Stimulated activated CD8-positive, alpha-beta memory T cell treated with anti-CD3 and anti-CD28 coated beads, Interleukin-7, amount 100 ng/mL, for 4 hours (primary cell): ENCODE measurements around the gene MNT.

ENCODE experiments used
- DNase-seq, 2 donors: peaks; one replicate each; pipeline ENCODE4 v3.0.0-alpha.2; 2020; ENCODE audit warnings: low read depth in 2 of 2

MNT gene

GRCh38 chr17:2380950-2381649 is 19.8 kb downstream of the MNT start:
- no peak for DNase-seq

- no peak for DNase-seq
Measured at GRCh38 chr17:2380226-2380922, 20.5 kb downstream of the MNT start.

DNA sequence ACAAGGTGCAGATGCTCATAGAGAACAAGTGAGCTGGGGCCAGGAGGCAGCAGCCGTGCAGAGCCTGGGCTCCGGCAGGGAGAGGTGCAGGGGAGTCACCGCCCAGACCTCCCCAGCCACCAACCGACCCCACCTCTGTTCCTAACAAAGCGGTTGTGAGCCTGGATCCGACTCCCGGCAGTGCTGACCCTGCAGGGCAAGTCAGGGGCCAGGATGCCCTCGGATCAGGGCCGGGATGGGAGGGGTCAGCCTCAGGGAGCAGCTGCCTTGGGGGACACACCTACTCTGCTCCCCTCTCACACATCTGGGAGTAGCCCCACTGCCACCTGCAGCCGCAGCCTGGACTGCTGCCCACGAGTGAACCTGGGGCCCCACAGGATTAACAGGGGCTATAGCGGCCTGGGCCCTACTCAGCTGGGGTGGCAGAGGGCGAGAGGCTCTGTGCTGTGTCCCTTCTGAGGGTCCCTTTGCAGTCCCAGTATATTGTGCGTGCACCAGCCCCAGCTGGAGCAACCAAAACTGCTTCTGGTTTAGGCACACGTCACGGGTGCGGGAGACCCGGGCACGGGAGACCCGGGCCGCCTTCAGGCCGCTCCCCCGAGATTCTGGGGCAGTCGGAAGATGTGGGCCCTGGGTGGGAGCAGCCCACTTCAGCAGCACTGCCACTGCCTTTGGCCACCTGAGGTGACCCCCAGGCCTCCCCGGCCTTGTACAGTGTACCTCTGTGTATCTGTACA is 21.2 kb downstream of the MNT start:
- no peak for DNase-seq

- DNase-seq: no peak
Measured at GRCh38 chr17:2378905-2379304, 22.0 kb downstream of the MNT start.

- no peak for DNase-seq
Measured at GRCh38 chr17:2377659-2378058, 23.2 kb downstream of the MNT start.

DNA sequence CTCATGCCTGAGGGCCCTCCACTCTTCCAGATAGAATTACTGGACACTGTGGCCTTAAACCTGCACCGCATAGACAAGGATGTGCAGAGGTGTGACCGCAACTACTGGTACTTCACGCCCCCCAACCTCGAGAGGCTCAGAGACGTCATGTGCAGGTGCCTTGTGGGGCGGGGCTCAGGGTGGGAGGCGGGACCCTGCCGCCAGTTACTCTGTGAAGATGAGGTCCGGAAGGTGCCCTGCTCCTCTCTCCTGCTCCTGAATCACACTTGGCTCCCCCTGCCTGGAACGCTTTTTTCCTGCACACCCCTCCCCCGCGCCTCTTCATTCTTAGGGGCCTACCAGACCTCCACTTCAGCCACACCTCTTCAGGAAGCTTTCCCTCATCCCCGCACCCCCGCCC is 24.8 kb downstream of the MNT start:
- no peak for DNase-seq

- DNase-seq: no peak
Measured at GRCh38 chr17:2375406-2375805, 25.5 kb downstream of the MNT start.

GRCh38 chr17:2374549-2375285 is 26.1 kb downstream of the MNT start:
- DNase-seq: no peak

GRCh38 chr17:2373179-2373578 is 27.7 kb downstream of the MNT start:
- DNase-seq: no peak

GRCh38 chr17:2372681-2373080 is 28.2 kb downstream of the MNT start:
- DNase-seq: no peak

- no peak for DNase-seq
Measured at GRCh38 chr17:2372180-2372579, 28.7 kb downstream of the MNT start.

DNA sequence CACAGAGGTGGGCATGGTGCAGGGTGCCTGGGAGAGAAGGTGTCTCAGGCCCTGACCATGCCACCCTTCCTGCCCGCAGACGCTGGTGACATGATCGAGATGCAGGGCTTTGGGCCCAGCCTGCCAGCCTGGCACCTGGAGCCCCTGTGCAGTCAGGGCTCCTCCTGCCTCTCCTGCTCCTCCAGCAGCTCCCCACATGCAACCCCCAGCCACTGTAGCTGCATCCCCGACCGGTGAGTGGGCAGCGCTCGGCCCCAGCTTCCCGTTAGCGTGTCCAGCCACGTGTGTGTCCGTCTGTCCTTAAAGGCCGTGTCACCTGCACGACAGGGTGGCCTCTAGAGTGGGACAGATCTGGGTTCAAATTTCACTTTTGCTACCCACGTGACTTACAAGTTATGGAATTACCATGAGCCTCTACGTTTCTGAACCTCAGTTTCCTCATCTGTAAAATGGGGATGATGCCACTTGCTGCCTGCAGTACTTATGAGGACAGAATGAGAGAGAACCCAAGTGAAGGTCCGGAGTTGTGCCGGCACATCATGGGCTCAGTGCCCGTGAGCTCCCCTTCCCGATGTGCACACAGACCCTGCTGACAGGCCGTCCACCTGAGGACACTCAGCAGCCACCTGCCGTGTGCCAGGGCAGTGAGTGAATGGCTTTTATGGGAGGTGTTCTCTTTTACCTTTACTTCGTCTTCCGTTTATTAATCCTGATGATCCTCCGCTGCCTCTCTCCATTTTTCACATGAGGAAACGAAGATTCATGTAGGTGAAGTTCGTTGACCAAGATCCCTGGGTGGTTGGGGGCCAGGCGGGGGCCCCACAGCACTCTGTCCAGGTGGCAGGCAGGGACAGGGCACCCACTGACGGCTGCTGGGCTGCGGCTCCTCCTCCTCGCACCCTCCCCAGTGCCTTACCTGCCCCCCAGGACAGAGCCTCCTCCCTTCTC is 29.4 kb downstream of the MNT start:
- DNase-seq: no peak

DNA sequence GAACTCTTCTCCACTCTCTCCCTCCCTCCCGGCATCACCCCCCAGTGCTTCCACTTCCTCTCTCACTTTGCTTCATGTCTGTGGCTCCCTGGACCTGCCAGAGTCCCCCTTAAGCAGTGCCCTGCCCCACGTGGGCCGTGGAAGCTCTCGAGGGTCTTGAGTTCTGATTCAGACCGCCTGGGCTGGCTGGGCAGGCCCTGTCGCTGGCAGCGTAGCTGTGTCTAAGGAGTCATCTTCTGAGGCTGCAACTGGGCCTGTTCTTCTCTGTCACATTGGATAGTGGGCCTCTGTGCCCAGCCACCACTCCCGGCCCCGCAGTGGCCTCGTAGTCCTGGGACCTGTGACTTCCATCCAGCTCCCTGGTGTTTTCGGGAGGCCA is 30.7 kb downstream of the MNT start:
- no peak for DNase-seq

GRCh38 chr17:2369551-2370210 is 31.2 kb downstream of the MNT start:
- no peak for DNase-seq

DNA sequence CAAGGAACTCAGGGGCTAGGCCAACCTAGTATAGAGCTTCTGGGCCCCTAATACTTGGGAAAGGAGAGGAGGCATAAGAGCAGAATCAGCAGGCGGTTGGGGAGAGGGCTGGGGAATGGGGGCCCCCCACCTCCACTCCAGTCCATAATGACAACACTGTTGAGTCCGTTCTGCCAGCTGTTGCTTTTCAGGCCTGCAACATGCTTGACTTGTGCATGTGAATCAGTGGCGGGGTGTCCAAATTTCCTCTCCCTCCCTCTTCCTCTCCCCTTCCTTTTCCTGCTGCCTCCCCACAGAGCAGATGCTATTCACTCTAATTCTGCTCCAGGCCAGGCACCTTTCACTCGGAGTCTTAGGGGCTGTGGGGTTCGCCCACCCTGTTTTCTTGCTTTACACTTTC is 31.8 kb downstream of the MNT start:
- no peak for DNase-seq

GRCh38 chr17:2368359-2368758 is 32.5 kb downstream of the MNT start:
- no peak for DNase-seq

GRCh38 chr17:2366747-2367494 is 33.9 kb downstream of the MNT start:
- no peak for DNase-seq

DNA sequence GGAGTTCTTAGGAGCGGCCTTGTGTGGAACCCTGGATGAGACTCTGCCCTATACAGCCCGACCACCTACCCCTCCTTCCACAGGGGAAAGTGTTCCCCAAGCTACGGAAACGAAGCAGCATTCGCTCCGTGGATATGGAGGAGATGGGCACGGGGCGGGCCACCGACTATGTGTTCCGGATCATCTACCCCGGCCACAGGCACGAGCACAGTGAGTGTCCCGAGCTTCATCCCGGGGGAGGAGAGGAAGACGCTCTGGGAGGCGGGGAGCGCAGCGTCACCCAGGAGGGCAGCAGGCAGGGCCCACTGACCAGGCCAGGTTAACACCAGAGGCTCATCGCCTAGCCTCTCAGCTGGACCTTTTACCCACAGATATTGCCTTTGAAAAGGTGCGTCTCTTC is 35.7 kb downstream of the MNT start:
- DNase-seq: no peak

DNA sequence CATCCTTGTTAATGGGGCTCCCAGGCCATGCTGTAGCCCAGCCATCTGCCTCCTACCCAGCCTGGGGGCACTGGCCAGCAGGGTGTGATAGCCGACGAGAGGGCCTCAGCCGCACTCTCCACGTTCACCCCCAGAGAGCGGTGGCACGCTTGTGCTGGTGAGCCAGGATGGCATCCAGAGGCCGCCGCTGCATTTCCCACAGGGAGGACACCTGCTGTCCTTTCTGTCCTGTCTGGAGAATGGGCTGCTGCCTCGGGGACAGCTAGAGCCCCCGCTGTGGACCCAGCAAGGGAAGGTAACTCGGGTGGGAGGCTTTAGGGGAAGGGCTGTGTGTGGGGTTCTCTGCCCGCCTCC is 36.1 kb downstream of the MNT start:
- DNase-seq: no peak
